G401 (cell line): ENCODE measurements around the gene CUBN. TPM values are rescaled to one million over a fixed set of nuclear protein-coding genes. Genes with fewer than 3 reads are reported as not detected.

ENCODE experiments used
- DNase-seq: peaks from one replicate; pipeline ENCODE4 v3.0.0-alpha.2; 2015; ENCODE audit warnings: low spot score
- in situ Hi-C: cut with HindIII; loops from 2 replicates; pipeline ENCODE4 v1.10.0; 2016; ENCODE audit warnings: low sequenced_read_pairs, mixed read lengths
- total RNA-seq: library from RNA; depleted of rRNA; stranded (reverse); fragments of >200 nt; shearing (Covaris generic); gene quantifications from 2 replicates; pipeline ENCODE4 v1.2.3, GENCODE V29; 2014

CUBN gene
- total RNA-seq, 1 experiment from 2014 or later, result 0.07 TPM

DNA sequence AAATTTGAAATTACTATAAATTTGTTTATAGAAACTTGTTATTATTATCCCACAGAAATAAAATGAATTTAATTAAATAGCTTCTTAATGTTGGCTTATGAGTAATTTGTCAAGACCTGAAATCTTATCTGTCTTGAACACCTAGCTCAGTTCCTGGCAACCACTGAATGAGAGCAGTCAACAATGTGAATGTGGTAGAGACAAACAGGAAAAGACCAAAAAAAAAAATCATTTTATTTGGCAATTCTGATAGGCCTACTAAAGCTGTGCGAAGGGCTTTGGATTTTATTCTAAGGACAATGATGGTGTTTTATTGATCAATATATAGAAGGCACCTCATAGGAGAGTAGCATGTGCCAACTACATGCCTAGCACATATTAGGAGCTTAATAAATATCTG lies 184.6 kb downstream of the CUBN start:
- no peak for DNase-seq
- in situ Hi-C loops, result no loop called here

DNA sequence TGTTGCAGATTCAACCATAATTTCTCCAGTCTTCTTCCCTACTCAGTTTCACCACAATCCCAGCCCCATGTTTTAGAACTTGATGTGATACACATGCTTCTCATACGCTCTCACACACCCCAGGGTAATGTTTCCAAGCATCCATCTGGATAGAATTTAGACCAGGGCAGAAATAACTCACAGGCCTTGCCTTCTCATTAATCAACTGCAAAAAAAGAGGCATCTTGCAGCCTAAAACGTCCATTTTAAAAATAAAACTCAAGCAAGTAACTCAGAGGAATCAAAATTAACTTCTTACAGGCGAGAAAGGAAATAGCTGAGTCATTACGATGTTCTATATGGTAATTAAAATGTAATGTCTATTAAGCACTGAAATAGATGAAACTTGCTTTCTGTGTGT lies 185.2 kb downstream of the CUBN start:
- in situ Hi-C loops, result no loop called here
- DNase-seq, result no peak

DNA sequence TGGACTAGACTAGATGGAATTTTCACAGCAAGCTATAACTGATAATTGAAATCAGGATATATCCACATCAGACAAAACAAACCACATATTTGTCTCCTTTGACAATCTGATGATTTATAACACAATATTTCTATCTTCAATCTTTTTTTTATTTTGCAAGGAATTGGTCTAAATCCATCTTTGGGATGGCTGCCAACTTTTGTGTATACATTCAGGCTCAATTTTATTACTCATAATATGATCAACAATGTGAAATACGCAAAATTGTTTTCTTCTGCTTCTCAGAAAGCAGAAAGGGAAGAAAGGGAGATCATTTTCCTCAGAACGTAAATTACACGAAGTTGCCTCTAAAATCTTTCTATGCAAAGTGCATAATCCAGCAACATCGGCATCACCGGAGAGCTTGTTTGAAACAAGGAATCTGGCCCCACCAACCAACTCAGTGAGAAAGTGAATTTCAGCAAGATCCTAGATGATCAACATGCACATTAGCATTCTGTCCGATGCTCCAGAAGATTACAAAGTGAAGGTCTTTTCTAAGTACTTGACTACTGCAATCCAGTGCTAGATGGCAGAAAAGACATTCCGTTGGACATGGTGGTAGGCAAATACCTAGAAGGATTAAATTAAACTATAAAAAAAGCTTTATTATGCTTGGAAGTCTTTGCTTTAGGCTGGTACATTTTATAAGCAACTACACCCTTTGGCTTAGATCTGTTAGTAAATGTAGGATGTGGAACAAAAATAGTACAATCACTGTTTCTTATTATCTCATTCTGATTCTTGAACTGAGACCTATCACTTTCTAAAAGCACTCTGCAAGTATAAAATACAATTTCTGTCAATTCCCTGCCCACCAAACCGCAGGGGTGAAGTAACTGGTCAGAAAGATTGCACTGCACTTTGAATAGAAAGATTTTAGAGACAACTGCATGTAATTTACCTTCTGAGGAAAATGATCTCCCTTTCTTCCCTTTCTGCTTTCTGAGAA lies 186.0 kb downstream of the CUBN start:
- in situ Hi-C loops, result no loop called here

DNA sequence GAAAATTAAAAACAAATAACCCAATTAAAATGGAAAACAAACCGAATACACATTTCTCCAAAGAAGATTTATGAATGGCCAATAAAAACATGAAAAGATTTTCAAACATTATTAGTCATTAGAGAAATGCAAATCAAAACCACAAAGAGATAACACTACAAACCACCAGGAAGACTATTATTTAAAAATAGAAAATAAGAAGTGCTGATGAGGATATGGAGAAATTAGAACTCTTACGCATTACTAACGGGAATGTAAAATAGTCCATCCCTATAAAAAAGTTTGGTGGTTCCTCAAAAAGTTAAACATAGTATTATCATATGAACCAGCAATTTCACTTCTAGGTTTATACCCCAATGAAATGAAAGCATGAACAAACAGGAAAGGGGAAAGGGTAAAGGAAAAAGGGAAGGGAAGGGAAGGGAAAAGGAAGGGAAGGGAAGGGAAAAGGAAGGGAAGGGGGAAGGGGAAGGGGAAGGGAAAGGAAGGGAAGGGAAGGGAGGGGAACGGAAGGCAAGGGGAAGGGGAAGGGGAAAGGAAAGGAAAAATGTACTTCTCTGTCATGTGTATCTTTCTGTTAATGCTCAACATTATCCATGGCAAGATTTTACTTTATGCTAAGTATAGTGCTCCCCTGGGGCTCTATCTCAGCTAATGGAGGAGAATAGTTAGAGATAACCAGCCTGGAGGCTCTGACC lies 187.1 kb downstream of the CUBN start:
- in situ Hi-C loops, result no loop called here
- DNase-seq, result no peak

More for the DNA sequence above, 186.0 kb downstream of the CUBN start:
- DNase-seq, result no peak

DNA sequence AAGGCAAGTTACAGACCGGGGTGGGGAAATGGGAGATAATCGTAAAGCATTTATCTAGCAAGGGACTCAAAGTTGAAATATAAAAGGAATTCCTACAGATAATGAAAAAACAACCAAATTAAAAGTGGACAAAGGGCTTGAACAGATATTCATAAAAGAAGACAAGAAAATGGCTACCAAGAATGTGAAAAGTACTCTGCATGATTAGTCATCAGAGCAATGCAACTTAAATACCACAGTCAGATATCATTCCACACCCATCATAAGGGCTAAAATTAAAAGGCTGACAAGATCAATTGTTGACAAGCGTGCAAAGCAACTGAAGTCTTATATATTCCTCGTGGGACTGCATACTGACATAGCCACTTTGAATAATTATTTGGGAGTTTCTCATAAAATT lies 187.7 kb downstream of the CUBN start:
- no peak for DNase-seq
- in situ Hi-C loops, result no loop called here

DNA sequence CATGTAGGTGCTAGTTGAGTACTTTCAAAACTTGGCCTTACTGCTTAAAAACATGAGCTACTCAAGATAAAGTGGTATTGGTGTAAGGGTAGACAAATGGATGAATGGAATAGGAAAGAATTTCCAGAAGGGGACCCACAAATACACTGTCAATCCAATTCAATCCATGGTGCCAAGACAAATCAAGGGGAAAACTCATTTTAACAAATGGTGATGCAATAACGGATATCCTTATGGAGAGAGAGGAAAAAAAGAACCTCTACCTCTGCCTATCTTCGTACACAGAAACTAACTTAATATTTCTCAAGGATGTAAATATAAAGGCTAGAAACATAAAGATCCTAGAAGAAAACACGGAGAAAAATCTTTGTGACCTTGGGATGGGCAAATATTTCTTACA lies 188.5 kb downstream of the CUBN start:
- in situ Hi-C loops, result no loop called here

DNA sequence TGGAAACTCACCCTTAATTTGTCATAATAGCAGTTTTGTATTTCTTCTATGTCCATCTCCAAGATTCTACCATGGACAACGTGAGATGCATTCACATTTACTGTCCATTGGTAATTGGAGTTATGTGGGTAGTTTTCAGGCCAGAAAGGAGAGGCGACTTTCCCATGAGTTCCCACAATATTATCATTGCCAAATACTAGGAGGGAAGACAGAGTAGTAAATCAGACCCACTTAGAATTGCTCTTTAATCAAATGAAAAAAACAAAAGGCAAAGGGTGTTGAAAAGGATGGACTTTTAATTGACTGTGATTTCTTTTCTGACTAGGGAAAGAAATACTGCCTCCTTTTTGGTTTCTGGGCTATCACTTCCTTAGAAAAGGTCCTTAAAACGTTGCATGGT lies 190.7 kb downstream of the CUBN start:
- in situ Hi-C loops, result no loop called here
- DNase-seq, result no peak

More for the DNA sequence above, 188.5 kb downstream of the CUBN start:
- DNase-seq, result no peak

DNA sequence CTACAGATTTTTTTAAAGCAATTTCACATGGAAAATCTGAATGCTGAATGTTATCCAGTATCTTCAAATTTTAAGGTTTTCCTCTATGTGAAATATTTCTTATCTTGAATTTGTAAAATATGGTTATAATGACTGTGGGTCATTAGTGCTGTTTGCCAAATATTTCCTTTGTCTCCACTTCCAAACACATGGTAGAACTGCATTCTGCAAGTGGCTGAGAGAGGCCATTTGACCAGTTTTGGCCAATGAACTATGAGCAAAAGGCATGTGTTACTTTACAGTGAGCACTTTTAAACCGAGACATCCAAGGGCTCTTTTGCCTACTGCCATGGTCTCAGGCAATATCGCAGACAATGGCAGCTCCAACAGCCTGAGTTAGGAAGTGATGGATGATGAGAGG lies 195.2 kb downstream of the CUBN start:
- DNase-seq, result no peak

DNA sequence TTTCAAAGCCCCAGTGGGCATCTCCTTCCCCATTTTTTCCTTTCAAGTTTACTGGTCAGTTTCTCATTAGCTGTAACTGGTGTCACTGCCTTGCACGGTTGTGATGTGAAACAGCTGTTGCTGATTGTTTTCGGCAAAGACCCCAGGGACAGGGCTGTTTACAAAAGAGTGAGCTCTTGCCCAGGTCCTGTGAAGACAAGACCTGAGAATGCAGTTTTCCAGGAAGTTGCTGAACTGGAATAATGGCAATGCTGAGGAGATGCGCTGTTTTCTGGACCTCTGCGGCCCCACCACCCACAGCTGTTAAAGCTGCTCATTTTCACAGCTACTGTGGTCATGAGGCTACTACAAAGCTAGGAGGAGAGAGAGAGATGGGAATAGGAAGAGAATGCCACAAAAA lies 195.8 kb downstream of the CUBN start:
- in situ Hi-C loops, result no loop called here
- no peak for DNase-seq

More for the DNA sequence above, 195.2 kb downstream of the CUBN start:
- in situ Hi-C loops, result no loop called here

DNA sequence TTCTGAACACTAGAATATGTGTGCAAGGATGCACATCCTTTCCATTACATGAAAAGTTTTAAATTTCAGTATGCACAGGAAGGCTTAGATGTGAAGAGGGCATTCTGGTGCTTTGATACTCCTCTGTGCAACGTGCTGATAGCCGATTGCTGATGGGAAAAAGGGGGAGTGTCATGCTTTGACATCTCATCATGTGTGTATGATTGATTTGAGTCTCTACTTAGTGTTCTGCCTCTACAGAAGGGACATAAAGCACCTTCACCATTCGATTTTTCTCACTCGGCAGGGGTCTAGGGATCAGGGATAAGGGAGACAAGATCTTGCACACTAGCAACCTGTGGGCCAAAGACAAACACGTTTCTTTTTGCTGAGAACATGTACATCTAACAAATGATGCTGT lies 197.7 kb downstream of the CUBN start:
- in situ Hi-C loops, result no loop called here
- no peak for DNase-seq

DNA sequence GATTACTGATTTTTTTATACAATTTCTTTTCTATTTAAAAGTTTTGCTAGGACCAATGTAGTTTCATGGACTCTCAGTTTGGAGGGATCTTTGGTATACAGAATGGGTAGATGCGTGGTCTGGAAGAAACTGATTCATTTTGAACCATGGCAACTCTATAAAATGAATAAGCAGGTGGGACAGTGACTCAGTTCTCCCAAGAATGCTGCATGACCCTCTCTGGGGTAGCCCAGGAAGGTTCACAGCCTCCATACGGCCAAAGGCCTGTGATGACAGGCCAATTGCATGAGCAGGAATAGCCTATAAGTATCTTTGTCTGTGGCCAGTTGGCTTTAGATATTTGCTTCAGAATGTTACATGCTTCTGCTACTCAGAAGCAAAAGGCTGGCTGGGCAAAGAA lies 199.1 kb downstream of the CUBN start:
- in situ Hi-C loops, result no loop called here

DNA sequence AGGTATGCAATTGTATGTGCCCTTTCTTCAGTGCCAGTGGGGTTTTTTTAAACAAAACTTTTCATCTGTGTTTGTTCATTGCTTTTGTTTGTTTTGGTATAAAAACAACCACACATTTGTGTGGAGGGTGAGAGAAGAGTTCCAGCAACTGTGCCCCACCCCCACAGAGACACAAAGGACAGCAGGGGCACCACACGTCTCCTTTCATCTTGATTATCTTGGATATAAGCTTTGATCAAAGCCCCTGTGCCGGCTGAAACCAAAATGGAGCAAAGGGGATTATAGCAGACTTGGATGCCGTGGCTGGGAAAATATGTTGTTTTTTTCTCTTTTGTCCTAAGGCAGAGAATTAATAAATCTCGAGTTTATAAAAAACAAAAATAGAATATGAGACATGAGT lies 200.5 kb downstream of the CUBN start:
- in situ Hi-C loops, result no loop called here
- no peak for DNase-seq

More for the DNA sequence above, 199.1 kb downstream of the CUBN start:
- no peak for DNase-seq

DNA sequence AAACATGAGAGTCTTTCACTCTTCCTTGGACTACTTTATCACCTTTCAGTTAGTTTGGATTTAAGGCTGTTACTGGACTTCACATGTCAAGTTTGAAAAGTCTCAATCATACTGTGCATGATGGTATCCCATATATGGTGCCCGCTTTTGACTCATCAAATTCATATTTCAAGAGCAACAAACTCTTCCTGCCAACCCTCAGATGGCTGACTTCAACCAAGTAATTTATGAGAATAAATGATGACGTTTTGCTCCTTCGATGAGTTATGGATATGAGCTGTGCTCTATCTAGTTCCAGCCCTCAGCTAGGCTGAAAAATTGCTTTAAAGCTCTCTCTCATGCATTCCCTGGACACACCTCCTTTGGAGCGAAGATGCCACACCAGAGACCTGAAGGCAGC lies 202.1 kb downstream of the CUBN start:
- in situ Hi-C loops, result no loop called here
- DNase-seq, result no peak

DNA sequence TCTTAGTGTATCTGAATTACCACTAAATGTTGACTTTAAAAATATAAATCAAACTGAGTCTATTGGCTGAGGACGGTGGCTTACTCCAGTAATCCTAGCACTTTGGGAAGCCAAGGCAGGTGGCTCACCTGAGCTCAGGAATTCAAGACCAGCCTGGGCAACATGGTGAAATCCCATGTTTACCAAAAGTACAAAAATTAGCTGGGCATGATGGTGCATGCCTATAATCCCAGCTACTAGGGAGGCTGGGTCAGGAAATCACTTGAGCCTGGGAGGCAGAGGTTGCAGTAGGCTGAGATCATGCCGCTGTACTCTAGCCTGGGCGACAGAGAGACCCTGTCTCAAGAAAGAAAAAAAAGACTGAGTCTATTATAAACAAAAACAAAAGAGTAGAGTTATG lies 205.9 kb downstream of the CUBN start:
- in situ Hi-C loops, result no loop called here
- DNase-seq, result no peak

DNA sequence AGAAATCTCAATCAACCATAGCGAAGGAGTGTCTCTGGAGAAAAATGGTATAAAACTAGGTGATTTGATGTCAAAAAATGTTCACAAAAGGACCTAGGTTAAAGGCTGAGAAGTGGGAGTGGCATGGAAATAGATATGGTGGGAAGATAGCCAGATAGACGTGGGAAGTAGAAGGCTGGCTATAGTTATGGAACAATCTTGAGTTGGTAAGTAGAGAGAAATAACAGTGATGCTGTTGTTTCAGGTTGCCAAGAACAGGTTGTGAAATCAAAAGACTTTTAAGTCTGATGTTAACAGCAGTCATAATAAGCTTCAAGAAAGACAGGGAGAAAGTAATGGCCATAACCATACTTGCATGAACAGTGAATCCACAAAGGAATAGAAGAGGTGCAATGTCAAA lies 206.3 kb downstream of the CUBN start:
- in situ Hi-C loops, result no loop called here
- no peak for DNase-seq

DNA sequence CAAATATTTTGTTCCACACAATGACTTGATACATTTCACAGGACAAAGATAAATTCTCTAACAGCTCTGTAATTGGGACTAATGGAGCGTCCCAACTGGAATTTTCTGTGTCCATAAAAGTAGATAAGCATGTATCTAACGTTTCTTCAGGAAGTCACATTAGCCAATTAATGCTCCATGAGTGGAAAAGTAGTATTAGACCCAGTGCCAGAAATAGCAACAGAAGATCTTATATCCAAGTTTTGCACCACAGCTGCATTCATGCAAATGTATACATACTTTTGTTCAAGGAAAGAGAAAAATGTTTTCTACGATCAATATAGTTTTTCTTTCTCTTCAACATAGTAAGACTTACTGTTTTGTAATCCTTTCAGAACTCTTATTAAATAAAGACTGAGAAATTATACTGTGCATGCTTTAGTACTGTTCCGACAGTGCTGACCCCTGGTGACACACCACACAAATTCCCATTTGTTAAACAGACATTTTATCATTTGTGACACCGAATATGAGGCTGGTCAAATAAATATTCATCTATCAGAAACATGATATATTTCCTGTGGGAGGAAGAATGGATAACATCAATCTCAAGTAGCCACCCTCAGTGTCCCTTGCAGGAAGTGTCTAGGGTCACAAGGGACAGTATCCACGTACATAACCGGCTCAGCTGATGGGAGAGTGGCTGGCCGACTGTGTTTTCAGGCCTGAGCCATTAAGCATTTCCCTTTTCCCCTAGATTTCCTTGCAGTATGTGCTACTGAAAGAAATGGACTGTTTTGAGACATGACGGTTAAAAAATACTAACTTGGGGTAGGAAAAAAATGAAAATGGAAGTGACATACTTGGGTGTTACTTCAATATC lies 210.3 kb downstream of the CUBN start:
- in situ Hi-C loops, result no loop called here
- DNase-seq, result no peak

DNA sequence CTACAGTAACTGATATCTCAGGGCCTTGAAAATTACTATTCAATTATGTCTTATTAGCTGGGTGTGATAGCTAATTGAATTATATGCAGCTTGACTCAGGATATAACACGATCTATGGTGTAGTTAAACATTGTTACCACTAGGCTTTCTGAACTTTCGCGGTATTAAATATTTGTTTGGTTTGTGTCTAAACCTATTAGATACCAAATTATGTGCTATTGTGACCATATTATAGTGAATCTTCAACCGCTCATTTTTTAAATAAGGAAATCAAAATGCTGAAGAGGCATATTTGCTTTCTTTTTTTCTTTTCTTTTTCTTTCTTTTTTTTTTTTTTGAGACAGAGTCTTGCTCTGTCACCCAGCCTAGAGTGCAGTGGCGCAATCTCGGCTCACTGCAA lies 213.1 kb downstream of the CUBN start:
- no peak for DNase-seq
- in situ Hi-C loops, result no loop called here

DNA sequence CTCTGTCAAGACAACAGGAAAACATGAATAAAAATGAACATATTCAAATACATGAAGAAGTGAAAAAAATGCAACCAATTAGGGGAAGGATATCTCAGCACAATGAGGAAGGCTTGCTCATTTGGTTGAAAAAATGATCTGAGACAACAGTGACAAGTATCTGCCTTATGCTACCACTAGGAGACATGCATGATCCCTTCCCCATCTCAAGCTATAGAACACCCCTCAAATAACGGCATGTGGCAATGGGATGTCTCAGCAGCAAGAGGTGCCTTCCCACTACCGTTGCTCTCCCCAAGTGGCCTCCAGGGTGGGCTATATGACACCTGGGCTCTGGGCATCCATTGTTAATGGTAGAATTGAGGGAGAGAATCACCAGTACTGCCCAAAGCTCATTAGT lies 214.3 kb downstream of the CUBN start:
- DNase-seq, result no peak
- in situ Hi-C loops, result no loop called here

DNA sequence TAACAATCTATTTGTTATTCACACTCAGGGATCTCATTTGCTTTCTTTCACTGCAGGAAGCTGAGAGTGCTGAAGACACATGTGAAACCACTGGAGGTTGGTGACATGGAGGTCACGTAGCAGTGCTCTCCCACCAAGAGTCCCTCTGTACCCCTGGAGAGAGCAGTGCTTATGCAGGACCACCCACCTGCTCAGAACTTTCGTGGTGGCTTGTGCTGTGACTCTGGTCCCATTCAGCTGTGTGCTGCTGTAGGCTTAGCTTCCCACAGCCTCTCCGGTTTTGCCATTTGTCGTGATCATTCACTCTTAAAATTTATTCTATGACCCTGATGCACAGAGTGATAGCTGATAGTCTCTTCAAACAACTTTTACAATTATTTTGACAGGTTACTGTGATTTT lies 216.3 kb downstream of the CUBN start:
- in situ Hi-C loops, result no loop called here
- DNase-seq, result no peak

DNA sequence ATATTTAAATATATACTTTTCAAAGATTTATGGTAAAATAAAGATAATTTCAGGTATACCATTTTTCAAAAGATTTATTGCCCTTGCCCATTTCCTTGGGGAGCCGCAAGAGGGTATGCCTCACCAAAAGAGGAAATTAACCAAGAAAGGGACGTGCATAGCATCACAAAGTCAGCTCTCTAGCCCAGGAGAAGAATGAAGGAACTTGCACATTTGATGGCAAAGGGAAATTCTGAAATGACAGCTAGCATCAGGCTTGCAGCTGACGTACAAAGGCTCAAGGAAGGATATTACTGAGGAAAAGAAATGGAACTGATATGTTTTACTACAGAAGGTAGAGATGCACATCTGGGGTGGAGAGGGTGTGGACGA lies 218.8 kb downstream of the CUBN start:
- no peak for DNase-seq
- in situ Hi-C loops, result no loop called here
